GM18867 (cell line): ENCODE data around the gene PPFIA3.
"Not testable (repeated sequence)": the region's sequence is repeated elsewhere in the genome, so short reads cannot be mapped to it uniquely, and the experiment has no call there.

ENCODE experiments used
- ATAC-seq: cut with Tn5 transposase; IDR thresholded peaks from one replicate; pipeline ENCODE4 v1.9.1; 2021; ENCODE audit warnings: mild to moderate bottlenecking, moderate library complexity; ENCODE audit not compliant: unreplicated experiment

PPFIA3 gene

DNA sequence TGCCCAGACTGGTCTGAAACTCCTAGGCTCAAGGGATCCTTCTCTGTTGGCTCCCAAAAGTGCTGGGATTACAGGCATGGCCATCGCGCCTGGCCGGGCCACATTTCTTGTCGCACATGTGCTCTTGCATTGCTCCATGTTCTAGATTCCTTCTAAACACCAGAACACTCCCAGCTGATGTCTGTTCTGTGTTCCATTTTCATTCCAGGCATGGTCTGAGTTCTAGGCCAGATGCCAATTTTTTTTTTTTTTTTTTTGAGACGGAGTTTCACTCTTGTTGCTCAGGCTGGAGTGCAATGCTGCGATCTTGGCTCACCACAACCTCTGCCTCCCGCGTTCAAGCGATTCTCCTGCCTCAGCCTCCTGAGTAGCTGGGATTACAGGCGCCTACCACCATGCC lies 2.5 kb downstream of the PPFIA3 start:
- not testable (repeated sequence) for ATAC-seq

- ATAC-seq: not testable (repeated sequence)
Measured at GRCh38 chr19:49123285-49123684, 3.9 kb downstream of the PPFIA3 start.

DNA sequence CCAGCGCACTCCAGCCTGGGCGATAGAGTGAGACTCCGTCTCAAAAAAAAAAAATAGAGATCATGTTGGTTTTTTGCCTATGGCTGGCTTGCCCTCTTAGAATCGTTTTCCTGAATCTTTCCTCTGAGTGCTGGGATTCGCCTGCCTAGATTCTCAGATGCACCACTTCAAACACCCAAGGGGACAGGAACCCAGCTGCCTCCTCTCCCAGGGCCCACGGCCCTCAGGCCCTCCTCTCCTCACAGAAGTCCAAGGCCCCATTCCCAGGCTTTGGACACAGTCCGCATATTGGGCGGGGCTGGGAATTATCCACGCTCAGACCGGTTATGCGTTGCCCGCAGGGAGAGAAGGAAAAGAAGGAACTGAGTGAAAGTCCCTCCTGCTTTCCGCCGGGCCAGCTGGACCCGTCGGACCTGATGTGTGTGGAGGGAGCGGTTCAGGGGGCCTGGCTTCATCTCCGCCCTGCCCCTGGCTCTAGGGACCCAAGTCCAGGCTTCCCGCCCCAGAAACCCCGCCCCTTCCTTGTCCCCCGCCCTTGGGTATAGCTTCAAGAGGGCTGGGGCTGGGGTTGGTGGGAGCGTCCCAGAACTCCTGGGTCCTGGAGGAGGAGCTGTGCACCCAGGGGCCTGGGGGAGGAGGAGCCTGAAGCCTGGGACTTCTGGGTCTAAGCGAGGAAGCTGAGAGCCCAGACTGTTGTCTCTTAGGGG lies 5.8 kb downstream of the PPFIA3 start:
- ATAC-seq: no peak

GRCh38 chr19:49126575-49126974 lies 7.2 kb downstream of the PPFIA3 start:
- ATAC-seq: no peak

GRCh38 chr19:49127225-49127624 lies 7.9 kb downstream of the PPFIA3 start:
- not testable (repeated sequence) for ATAC-seq

GRCh38 chr19:49127674-49128544 lies 8.6 kb downstream of the PPFIA3 start:
- ATAC-seq: peak; percentile 84

DNA sequence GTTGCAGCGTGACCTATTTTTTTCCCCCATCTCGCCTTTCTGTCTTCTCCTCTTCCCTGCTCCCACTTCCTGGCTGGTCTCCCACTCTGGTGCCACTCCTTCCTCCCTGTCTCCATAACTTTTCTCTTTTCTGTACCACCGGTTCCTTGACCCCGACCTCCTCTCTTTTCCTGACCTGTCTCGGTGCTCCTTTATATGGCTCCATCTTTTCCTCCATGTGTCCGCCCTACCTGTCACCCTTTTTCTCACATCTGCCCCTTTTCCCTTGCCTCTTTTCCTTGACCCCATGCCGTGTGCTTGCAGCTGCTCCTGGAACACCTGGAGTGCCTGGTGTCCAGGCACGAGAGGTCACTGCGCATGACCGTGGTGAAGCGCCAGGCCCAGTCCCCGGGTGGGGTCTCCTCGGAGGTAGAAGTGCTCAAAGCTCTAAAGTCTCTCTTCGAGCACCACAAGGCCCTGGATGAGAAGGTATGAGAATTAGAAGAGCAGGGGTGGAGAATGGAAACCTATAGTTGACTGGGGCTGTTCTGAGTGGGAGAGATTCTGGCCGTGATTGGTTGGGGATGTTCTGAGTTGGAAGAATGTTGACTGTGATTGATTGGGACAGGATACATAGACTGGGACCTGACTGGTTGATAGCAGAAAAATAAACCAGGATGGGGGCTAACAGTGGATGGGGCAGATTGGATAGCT lies 9.3 kb downstream of the PPFIA3 start:
- ATAC-seq: no peak

- ATAC-seq: no peak
Measured at GRCh38 chr19:49129238-49129583, 9.9 kb downstream of the PPFIA3 start.

GRCh38 chr19:49130325-49130724 lies 11.0 kb downstream of the PPFIA3 start:
- ATAC-seq: no peak

DNA sequence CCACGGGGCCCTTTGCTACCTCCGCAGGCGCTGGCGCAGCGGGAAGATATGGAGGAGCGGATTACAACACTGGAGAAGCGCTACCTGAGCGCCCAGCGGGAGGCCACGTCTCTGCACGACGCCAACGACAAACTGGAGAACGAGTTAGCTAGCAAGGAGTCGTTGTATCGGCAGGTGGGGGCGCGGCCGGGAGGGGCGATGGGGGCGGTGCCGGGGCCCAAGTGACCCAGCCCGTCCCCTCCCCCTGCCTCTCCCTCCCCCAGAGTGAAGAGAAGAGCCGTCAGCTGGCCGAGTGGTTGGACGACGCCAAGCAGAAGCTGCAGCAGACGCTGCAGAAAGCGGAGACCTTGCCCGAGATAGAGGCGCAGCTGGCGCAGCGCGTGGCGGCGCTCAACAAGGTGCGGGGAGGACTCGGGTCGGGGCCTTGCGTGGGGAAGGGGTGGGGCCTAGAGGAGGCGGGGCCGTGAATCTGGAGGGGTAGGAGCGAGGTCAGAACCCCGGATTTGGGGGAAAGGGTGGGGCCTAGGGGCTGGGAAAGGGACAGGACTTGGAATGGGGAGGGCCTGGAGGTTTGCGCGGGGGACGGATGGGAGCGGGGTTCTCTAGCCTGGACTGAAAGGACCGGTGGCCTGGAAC lies 13.7 kb downstream of the PPFIA3 start:
- ATAC-seq: no peak

DNA sequence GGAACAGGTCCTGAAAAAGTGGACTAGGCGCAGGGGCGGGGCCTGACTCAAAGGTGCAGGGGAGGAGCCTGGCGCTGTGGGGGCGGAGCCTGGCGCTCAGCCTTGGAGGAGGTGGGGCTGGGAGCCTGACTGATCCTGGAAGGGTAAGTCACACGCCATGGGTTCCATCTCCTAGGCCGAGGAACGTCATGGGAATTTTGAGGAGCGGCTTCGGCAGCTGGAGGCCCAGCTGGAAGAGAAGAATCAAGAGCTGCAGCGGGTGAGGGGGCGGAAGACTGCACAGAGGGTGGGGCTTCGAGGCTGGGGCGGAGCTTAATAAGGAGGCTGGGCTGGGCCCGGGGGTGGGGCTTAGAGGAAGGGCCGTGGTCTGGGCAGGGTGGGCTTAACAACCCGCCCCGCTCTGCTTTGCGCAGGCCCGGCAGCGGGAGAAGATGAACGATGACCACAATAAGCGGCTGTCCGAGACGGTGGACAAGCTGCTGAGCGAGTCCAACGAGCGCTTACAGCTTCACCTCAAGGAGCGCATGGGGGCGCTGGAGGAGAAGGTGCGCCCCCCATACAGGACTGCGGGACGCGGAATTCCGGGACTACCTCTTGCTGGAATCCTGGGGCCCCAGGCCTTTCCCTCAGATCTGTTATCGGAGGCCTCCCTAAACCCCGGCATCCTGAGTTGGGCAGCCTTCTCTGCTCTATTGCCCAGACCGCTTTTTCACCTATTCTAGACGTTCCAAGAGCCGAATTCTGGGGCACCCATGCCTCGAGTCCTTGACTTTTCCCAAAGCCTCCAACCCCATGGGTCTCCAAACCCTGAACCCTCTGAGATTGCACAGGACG lies 14.5 kb downstream of the PPFIA3 start:
- no peak for ATAC-seq

- ATAC-seq: no peak
Measured at GRCh38 chr19:49135686-49136085, 16.3 kb downstream of the PPFIA3 start.

DNA sequence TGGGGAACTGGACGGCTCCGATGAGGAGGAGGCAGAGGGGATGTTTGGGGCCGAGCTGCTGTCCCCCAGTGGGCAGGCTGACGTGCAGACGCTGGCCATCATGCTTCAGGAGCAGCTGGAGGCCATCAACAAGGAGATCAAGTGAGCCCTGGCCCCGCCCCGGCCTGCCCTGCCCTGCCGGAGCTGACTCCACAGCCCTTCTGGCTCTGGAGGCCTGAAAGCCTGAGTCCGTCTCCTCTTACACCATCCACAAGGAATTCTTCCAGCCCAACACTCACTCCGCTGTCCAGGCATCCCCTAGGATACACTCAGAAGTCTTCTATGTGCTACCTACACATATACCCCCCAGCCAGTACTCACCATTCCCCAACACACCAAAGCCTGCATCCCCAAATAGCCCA lies 17.4 kb downstream of the PPFIA3 start:
- no peak for ATAC-seq

GRCh38 chr19:49140951-49141350 lies 21.6 kb downstream of the PPFIA3 start:
- no peak for ATAC-seq

- ATAC-seq: no peak
Measured at GRCh38 chr19:49141352-49141751, 22.0 kb downstream of the PPFIA3 start.

DNA sequence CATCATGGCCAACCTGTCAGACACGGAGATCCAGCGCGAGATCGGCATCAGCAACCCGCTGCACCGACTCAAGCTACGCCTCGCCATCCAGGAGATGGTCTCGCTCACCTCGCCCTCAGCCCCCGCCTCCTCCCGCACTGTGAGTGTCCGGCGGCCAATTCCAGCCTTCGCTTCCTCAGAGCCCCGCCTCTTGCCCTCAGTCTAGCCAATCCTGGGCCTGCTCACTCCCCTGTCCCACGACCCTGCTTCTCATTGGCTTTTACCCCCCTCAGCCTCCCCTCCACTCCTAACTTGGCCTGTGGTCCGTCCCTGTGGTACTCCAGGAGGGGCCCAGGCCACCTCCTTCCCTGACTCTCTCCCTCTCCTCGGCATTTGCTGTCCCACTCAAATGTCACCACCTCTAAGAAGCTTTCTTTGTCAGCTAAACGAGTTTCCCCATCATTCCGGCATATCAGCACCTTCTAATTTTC lies 23.6 kb downstream of the PPFIA3 start:
- no peak for ATAC-seq

DNA sequence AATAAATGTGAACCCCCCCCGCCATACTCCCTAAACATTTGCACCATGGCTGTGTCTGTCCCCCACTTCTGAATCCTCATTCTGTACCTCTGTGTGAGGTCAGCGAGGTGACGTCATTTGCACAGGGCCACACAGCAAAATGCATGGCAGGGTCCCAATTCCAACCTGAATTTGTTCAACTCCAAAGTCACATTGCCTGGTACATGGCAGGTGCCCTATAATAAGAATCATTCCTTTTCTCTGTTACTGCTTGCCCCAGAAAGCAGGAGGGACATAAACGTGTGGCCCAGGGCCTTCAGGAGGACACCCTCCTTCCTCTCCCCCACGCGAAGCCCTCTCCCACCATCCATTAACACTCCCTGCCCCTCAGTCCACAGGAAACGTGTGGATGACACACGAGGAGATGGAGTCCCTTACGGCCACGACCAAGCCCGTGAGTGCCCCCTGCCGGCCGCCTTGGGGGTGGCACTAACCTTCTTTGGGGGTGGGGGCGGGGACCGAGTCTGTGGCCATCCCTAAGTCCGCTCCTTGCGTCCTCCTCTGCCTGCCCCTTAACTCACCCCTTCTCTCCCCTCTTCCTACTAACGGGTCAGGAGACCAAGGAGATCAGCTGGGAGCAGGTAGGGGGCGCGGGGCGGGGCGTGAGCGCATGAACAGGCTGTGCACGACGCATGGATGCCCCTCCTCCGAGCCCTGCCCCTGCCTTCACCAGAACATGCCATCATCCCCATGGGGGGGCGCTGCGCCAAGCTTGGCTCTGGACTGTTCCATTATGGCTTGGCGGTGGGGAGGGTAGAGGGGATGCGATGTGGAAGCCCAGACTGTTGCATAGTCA lies 26.4 kb downstream of the PPFIA3 start:
- no peak for ATAC-seq

DNA sequence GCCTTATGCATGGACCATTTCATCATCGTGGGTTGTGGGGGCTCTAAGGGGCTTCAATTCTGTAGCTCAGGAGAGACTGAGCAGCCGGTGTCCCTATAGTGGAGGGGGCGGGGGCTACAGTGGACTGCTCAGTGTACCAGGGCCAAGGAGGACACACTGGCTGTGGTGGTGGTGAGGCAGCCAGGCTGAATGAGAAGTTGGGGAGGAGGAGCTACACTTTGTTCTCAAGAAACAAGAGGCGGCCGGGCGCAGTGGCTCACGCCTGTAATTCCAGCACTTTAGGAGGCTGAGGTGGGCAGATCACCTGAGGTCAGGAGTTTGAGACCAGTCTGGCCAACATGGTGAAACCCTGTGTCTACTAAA lies 27.0 kb downstream of the PPFIA3 start:
- ATAC-seq: not testable (repeated sequence)

- no peak for ATAC-seq
Measured at GRCh38 chr19:49148044-49148682, 28.8 kb downstream of the PPFIA3 start.
